GM19025 (cell line): ENCODE results near the gene PRR20G.

Experiments
- ATAC-seq: cut with Tn5 transposase; IDR thresholded peaks from one replicate; pipeline ENCODE4 v1.9.1; 2021; ENCODE audit warnings: mild to moderate bottlenecking, low read depth, moderate library complexity; ENCODE audit not compliant: unreplicated experiment

The PRR20G gene

DNA sequence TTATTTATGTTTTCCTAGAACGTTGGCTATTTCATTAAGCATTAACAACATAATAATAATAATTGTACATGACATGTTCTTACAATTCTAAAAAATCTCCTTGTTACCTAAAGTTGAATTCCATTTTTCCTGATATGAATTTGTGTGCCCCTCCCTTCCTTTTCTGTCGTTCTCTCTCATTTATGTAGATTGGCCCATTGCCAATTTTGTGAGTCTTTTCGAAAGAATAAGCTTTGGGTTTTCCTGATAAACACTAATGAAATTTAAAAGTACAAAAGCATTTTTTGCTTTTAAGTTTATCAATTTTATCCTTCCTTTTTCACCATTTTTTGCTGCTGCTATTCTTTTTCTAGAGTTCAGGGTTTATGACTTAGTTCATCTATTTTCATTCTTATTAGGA is 50.0 kb downstream of the PRR20G start:
- no peak for ATAC-seq

GRCh38 chr3:127235706-127236105 is 52.1 kb downstream of the PRR20G start:
- no peak for ATAC-seq

- ATAC-seq = no peak
These were observed 53.1 kb downstream of the PRR20G start for GRCh38 chr3:127234778-127235177.
